ENCODE data around the gene KRT40. TPM values are rescaled to one million over a fixed set of nuclear protein-coding genes. Genes with fewer than 3 reads are reported as not detected.
"Not testable (repeated sequence)": the region's sequence is repeated elsewhere in the genome, so short reads cannot be mapped to it uniquely, and the experiment has no call there.

Gene KRT40
- polyA plus RNA-seq, 1 experiment, result not detected

DNA sequence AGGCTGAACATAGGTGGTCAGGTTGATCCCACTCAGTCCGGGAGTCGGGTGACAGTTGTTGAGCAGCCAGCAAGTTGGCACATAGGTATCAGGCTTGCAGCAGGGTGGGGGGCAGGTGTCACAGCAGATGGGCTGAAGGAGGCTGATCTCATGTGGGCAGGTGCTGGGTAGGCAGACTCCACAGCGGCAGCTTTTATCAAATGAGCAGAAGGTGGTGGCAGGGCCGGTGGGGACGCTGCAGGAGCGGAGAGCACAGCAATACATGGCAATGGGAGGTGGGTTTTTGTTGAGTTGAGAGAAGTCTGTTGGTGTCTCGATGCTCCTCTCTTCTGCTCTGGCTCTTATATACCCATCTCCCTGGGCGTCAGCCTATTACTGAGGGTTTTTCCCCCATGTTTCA, 24.7 kb upstream of the KRT40 start, which contains the start of gene KRTAP3-1:
Gene KRTAP3-1, minus strand, starts transcription at position 318 of the 400 bp plus-strand sequence. Its CDS starts 54 bp downstream, at position 264.
- TF ChIP-seq, protein P1, sequence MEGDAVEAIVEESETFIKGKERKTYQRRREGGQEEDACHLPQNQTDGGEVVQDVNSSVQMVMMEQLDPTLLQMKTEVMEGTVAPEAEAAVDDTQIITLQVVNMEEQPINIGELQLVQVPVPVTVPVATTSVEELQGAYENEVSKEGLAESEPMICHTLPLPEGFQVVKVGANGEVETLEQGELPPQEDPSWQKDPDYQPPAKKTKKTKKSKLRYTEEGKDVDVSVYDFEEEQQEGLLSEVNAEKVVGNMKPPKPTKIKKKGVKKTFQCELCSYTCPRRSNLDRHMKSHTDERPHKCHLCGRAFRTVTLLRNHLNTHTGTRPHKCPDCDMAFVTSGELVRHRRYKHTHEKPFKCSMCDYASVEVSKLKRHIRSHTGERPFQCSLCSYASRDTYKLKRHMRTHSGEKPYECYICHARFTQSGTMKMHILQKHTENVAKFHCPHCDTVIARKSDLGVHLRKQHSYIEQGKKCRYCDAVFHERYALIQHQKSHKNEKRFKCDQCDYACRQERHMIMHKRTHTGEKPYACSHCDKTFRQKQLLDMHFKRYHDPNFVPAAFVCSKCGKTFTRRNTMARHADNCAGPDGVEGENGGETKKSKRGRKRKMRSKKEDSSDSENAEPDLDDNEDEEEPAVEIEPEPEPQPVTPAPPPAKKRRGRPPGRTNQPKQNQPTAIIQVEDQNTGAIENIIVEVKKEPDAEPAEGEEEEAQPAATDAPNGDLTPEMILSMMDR (IDR thresholded peaks at IDR 0.05; ENCODE audit: insufficient read depth, low read depth, low read length), result no peak
- H3K36me3 ChIP-seq (ENCODE audit: control insufficient read depth, insufficient read depth, low read length), result no peaks in the 10 kb centered on the region
- no peak within 1 kb of the TSS for H3K4me3 ChIP-seq (ENCODE audit: low read depth, low read length)
- ChIA-PET CTCF (no interaction called here), POLR2A (no interaction called here)
- no peaks in the 10 kb centered on the region for H3K27me3 ChIP-seq (ENCODE audit: control insufficient read depth, insufficient read depth, low read length)
- DNase-seq (ENCODE audit: low read depth), result no peak

DNA sequence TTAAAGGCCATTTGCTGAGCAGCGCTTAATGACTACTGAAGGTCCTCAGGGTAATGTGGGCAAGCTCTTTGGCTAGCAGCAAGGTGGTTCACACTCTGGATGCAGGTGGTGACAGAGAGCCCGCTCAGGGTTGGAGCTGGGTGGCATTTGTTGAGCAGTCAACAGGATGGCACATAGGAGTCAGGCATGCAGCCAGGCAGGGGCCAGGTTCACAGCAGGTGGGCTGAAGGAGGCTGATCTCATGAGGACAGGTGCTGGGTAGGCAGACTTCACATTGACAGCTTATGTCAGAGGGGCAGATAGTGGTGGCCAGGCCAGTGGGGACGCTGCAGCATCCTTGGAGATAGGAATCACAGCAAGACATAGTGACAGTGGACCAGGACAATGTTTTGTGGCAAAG, 20.3 kb upstream of the KRT40 start:
- ChIA-PET CTCF (interaction anchor here (0.9 kb wide), 1 partner anchor 14 kb away, joined by 3 read pairs; no protein-coding TSS in a partner anchor), POLR2A (no interaction called here)
- no peak overlapping the region for H3K4me3 ChIP-seq (ENCODE audit: low read depth, low read length)
- no peak for DNase-seq (ENCODE audit: low read depth)
- H3K36me3 ChIP-seq (ENCODE audit: control insufficient read depth, insufficient read depth, low read length), result no peaks in the 10 kb centered on the region
- TF ChIP-seq, protein P1 (IDR thresholded peaks at IDR 0.05; ENCODE audit: insufficient read depth, low read depth, low read length), result no peak
- H3K27me3 ChIP-seq (ENCODE audit: control insufficient read depth, insufficient read depth, low read length), result no peaks in the 10 kb centered on the region

DNA sequence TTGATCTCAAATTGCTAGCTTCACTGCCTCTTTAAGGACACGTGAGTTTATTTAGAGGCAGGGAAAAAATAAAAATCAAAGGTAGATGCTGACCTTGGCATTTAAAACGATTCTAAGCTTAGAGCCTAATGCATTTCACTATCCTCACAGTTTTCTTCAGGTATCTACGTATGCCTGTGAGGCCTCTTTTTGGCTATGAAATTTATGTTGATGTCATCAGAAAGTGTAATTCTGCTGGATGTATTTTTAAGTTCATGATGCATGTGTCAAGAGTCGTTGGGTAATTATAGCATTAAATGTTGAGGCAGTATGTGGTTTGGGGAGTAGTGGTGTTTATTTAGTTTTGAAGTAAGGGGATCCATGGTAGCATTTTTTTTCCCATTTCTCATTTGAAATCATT, 19.8 kb upstream of the KRT40 start:
- ChIA-PET CTCF (no interaction called here), POLR2A (no interaction called here)
- no peaks in the 10 kb centered on the region for H3K36me3 ChIP-seq (ENCODE audit: control insufficient read depth, insufficient read depth, low read length)
- H3K27me3 ChIP-seq (ENCODE audit: control insufficient read depth, insufficient read depth, low read length), result no peaks in the 10 kb centered on the region
- no peak overlapping the region for H3K4me3 ChIP-seq (ENCODE audit: low read depth, low read length)
- DNase-seq (ENCODE audit: low read depth), result no peak
- TF ChIP-seq, protein P1 (IDR thresholded peaks at IDR 0.05; ENCODE audit: insufficient read depth, low read depth, low read length), result no peak

- DNase-seq (ENCODE audit: low read depth), result no peak
Observed at GRCh38 chr17:41002814-41003213, 18.7 kb upstream of the KRT40 start.

DNA sequence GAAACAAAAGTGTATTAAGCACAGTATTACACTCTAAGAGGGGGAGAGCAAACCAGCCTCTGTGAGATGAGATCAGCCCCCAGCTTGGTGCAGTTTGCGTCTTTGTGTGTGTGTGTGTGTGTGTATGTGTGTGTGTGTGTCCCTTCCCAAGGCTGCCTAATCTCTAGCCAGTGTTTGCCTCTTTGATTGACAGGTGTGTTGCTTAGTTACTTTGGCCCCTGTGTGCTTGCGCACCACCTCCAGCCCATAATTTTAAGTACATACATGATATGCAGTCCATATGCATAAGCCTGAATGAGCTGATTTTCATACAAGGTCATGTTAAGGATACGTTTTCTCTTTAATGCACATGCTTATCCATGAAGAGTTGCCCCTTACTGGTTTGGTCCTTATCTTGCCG, 17.7 kb upstream of the KRT40 start:
- Histone ChIP-seq H3K4me3 (ENCODE audit: low read depth, low read length) (no peak overlapping the region), H3K27me3 (ENCODE audit: control insufficient read depth, insufficient read depth, low read length) (no peaks in the 10 kb centered on the region), H3K36me3 (ENCODE audit: control insufficient read depth, insufficient read depth, low read length) (no peaks in the 10 kb centered on the region)
- TF ChIP-seq, protein P1 (IDR thresholded peaks at IDR 0.05; ENCODE audit: insufficient read depth, low read depth, low read length), result no peak
- ChIA-PET POLR2A (interaction anchor here (0.6 kb wide), 1 partner anchor 183 kb away, joined by 6 read pairs; no protein-coding TSS in a partner anchor), CTCF (no interaction called here)
- DNase-seq (ENCODE audit: low read depth), result no peak

More at GRCh38 chr17:41002814-41003213, 18.7 kb upstream of the KRT40 start:
- H3K27me3 ChIP-seq (ENCODE audit: control insufficient read depth, insufficient read depth, low read length), result no peaks in the 10 kb centered on the region
- no peaks in the 10 kb centered on the region for H3K36me3 ChIP-seq (ENCODE audit: control insufficient read depth, insufficient read depth, low read length)
- ChIA-PET CTCF (no interaction called here), POLR2A (no interaction called here)
- TF ChIP-seq, protein P1 (IDR thresholded peaks at IDR 0.05; ENCODE audit: insufficient read depth, low read depth, low read length), result no peak
- H3K4me3 ChIP-seq (ENCODE audit: low read depth, low read length), result no peak overlapping the region

DNA sequence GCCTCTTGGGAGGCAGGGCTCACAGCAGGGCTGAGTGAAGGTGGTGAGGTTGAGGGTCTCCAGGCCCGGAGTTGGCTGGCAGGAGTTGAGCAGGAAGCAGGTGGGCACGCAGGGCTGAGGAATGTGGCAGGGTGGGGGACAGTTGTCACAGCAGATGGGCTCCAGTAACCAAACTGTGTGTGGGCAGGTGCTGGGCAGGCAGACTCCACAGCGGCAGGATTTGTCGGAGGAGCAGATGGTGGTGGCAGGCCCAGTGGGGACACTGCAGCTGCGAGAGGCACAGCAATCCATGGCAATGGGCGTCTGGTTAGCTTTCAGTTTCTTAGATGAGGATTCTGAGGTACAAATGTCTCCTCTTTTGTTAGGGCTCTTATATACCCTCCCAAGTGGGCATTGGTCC, 15.4 kb upstream of the KRT40 start, which contains the start of gene KRTAP3-2:
Gene KRTAP3-2, minus strand, starts transcription at position 344 of the 400 bp plus-strand sequence. Its CDS starts 53 bp downstream, at position 291.
- H3K36me3 ChIP-seq (ENCODE audit: control insufficient read depth, insufficient read depth, low read length); DNase-seq (ENCODE audit: low read depth); H3K4me3 ChIP-seq (ENCODE audit: low read depth, low read length); H3K27me3 ChIP-seq (ENCODE audit: control insufficient read depth, insufficient read depth, low read length); CTCF ChIA-PET; POLR2A ChIA-PET: not testable (repeated sequence)
